SK-N-SH treated with all-trans-retinoic acid at 6 μM for 48 hours (cell line): ENCODE data around the gene APMAP.

Source experiments
- ATAC-seq: fragments of 200-7000 bp; cut with Tn5 transposase; 3 replicates; pipeline ENCODE4 v1.9.1; 2020; ENCODE audit warnings: mild to moderate bottlenecking, moderate library complexity
- ARNTL ChIP-seq: fragments of 450-650 bp; formaldehyde crosslinking; IDR thresholded peaks from 2 replicates; pipeline ENCODE4 v1.5.0; 2020; ENCODE audit warnings: low read depth, mild to moderate bottlenecking, moderate library complexity, borderline replicate concordance
- BACH2 ChIP-seq: fragments of 250-450 bp; sonication (Bioruptor Pico); IDR thresholded peaks from 2 replicates; pipeline ENCODE4 v1.9.0; 2021; ENCODE audit warnings: mild to moderate bottlenecking, borderline replicate concordance
- CSDC2 ChIP-seq: fragments of 250-450 bp; sonication (Bioruptor Pico); IDR thresholded peaks from 2 replicates; pipeline ENCODE4 v1.5.0; 2020; ENCODE audit warnings: mild to moderate bottlenecking, moderate library complexity
- ESRRG ChIP-seq: fragments of 250-450 bp; sonication (Bioruptor Pico); IDR thresholded peaks from 2 replicates; pipeline ENCODE4 v1.6.1; 2021; ENCODE audit warnings: mild to moderate bottlenecking
- GLIS3 ChIP-seq: fragments of 250-450 bp; sonication (Bioruptor Pico); IDR thresholded peaks from 2 replicates; pipeline ENCODE4 v1.5.0; 2020; ENCODE audit warnings: mild to moderate bottlenecking, moderate library complexity
- ISL1 ChIP-seq: fragments of 250-450 bp; sonication (Bioruptor Pico); IDR thresholded peaks from 2 replicates; pipeline ENCODE4 v2.1.2; 2022; ENCODE audit warnings: mild to moderate bottlenecking, moderate library complexity
- OSR1 ChIP-seq: fragments of 250-450 bp; sonication (Bioruptor Pico); IDR thresholded peaks from 2 replicates; pipeline ENCODE4 v1.8.0; 2022; ENCODE audit warnings: moderate library complexity, mild to moderate bottlenecking, inconsistent platforms
- PPARA ChIP-seq: fragments of 250-450 bp; sonication (Bioruptor Pico); IDR thresholded peaks from 2 replicates; pipeline ENCODE4 v1.5.0; 2020; ENCODE audit warnings: mild to moderate bottlenecking, borderline replicate concordance
- RARB ChIP-seq: fragments of 250-450 bp; sonication (Bioruptor Pico); IDR thresholded peaks from 2 replicates; pipeline ENCODE4 v1.8.0; 2021; ENCODE audit warnings: mild to moderate bottlenecking, moderate library complexity
- SNAI2 ChIP-seq: fragments of 250-450 bp; sonication (Bioruptor Pico); IDR thresholded peaks from 2 replicates; pipeline ENCODE4 v1.5.0; 2020; ENCODE audit warnings: mild to moderate bottlenecking, moderate library complexity
- TOX ChIP-seq: fragments of 250-450 bp; sonication (Bioruptor Pico); IDR thresholded peaks from 2 replicates; pipeline ENCODE4 v1.8.0; 2021; ENCODE audit warnings: mild to moderate bottlenecking, moderate library complexity, borderline replicate concordance
- ZC3H10 ChIP-seq: fragments of 250-450 bp; sonication (Bioruptor Pico); IDR thresholded peaks from 2 replicates; pipeline ENCODE4 v1.5.1; 2021; ENCODE audit warnings: mild to moderate bottlenecking, moderate library complexity
- ZFP3 ChIP-seq: fragments of 250-450 bp; sonication (Bioruptor Pico); IDR thresholded peaks from 2 replicates; pipeline ENCODE4 v1.5.0; 2020; ENCODE audit warnings: mild to moderate bottlenecking, moderate library complexity
- ZFP30 ChIP-seq: fragments of 450-650 bp; formaldehyde crosslinking; IDR thresholded peaks from 2 replicates; pipeline ENCODE4 v1.5.0; 2022; ENCODE audit warnings: mild to moderate bottlenecking, moderate library complexity
- ZNF565 ChIP-seq: fragments of 450-650 bp; formaldehyde crosslinking; conservative IDR thresholded peaks from 2 replicates; pipeline ENCODE4 v1.5.0; 2020; ENCODE audit warnings: low read depth, mild to moderate bottlenecking, moderate library complexity
- ZNF70 ChIP-seq: fragments of 450-650 bp; formaldehyde crosslinking; IDR thresholded peaks from 2 replicates; pipeline ENCODE4 v1.5.0; 2020; ENCODE audit warnings: mild to moderate bottlenecking, moderate library complexity
- ZNF8 ChIP-seq: fragments of 450-650 bp; formaldehyde crosslinking; IDR thresholded peaks from 2 replicates; pipeline ENCODE4 v1.5.0; 2020; ENCODE audit warnings: mild to moderate bottlenecking, moderate library complexity
- TF ChIP-seq, protein P1 (sequence below): fragments of 250-450 bp; sonication (Bioruptor Pico); IDR thresholded peaks from 2 replicates; pipeline ENCODE4 v1.5.1; 2020; ENCODE audit warnings: low read depth, mild to moderate bottlenecking, moderate library complexity
- TF ChIP-seq, protein P2 (sequence below): fragments of 250-450 bp; sonication (Bioruptor Pico); IDR thresholded peaks from 2 replicates; pipeline ENCODE4 v1.5.1; 2021; ENCODE audit warnings: mild to moderate bottlenecking, moderate library complexity
- TF ChIP-seq, protein P3 (sequence below): fragments of 250-450 bp; sonication (Bioruptor Pico); IDR thresholded peaks from 2 replicates; pipeline ENCODE4 v1.5.0; 2020; ENCODE audit warnings: mild to moderate bottlenecking, moderate library complexity
- TF ChIP-seq, protein P4 (sequence below): fragments of 250-450 bp; sonication (Bioruptor Pico); IDR thresholded peaks from 2 replicates; pipeline ENCODE4 v1.8.0; 2021; ENCODE audit warnings: low read depth, mild to moderate bottlenecking, moderate library complexity, borderline replicate concordance

APMAP gene

DNA sequence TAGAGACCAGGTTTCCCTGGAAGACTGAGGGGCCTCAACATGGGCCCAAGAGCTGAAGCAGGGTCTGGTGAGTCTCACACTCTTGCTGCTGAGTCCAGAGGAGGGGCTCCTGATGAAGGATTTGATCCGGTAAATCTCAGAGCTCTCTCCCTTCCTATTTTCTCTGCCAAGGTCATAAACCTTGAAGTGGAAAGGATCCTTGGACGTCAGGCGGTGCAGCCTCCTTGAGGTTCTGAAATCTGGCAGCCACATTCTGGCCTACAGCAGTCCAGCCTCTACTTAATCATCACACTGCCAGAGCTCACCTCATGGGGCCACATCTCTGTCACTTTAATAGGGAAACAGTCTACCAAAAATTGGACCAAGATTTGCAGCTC lies 41.4 kb upstream of the APMAP start:
- ATAC-seq = no peak
- TF ChIP-seq ZFP30 (no peak), CSDC2 (CRISPR knock-in tag) (no peak), ZFP3 (CRISPR knock-in tag) (no peak), ZNF565 (CRISPR knock-in tag) (no peak), RARB (CRISPR knock-in tag) (no peak), ARNTL (CRISPR knock-in tag) (no peak), ESRRG (CRISPR knock-in tag) (no peak), OSR1 (CRISPR knock-in tag) (no peak)
- TF ChIP-seq, protein P1, sequence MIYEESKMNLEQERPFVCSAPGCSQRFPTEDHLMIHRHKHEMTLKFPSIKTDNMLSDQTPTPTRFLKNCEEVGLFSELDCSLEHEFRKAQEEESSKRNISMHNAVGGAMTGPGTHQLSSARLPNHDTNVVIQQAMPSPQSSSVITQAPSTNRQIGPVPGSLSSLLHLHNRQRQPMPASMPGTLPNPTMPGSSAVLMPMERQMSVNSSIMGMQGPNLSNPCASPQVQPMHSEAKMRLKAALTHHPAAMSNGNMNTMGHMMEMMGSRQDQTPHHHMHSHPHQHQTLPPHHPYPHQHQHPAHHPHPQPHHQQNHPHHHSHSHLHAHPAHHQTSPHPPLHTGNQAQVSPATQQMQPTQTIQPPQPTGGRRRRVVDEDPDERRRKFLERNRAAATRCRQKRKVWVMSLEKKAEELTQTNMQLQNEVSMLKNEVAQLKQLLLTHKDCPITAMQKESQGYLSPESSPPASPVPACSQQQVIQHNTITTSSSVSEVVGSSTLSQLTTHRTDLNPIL (CRISPR knock-in tag) = no peak
- TF ChIP-seq, protein P2, sequence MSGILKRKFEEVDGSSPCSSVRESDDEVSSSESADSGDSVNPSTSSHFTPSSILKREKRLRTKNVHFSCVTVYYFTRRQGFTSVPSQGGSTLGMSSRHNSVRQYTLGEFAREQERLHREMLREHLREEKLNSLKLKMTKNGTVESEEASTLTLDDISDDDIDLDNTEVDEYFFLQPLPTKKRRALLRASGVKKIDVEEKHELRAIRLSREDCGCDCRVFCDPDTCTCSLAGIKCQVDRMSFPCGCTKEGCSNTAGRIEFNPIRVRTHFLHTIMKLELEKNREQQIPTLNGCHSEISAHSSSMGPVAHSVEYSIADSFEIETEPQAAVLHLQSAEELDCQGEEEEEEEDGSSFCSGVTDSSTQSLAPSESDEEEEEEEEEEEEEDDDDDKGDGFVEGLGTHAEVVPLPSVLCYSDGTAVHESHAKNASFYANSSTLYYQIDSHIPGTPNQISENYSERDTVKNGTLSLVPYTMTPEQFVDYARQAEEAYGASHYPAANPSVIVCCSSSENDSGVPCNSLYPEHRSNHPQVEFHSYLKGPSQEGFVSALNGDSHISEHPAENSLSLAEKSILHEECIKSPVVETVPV = no peak
- TF ChIP-seq, protein P3, sequence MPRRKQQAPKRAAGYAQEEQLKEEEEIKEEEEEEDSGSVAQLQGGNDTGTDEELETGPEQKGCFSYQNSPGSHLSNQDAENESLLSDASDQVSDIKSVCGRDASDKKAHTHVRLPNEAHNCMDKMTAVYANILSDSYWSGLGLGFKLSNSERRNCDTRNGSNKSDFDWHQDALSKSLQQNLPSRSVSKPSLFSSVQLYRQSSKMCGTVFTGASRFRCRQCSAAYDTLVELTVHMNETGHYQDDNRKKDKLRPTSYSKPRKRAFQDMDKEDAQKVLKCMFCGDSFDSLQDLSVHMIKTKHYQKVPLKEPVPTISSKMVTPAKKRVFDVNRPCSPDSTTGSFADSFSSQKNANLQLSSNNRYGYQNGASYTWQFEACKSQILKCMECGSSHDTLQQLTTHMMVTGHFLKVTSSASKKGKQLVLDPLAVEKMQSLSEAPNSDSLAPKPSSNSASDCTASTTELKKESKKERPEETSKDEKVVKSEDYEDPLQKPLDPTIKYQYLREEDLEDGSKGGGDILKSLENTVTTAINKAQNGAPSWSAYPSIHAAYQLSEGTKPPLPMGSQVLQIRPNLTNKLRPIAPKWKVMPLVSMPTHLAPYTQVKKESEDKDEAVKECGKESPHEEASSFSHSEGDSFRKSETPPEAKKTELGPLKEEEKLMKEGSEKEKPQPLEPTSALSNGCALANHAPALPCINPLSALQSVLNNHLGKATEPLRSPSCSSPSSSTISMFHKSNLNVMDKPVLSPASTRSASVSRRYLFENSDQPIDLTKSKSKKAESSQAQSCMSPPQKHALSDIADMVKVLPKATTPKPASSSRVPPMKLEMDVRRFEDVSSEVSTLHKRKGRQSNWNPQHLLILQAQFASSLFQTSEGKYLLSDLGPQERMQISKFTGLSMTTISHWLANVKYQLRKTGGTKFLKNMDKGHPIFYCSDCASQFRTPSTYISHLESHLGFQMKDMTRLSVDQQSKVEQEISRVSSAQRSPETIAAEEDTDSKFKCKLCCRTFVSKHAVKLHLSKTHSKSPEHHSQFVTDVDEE (CRISPR knock-in tag) = no peak

DNA sequence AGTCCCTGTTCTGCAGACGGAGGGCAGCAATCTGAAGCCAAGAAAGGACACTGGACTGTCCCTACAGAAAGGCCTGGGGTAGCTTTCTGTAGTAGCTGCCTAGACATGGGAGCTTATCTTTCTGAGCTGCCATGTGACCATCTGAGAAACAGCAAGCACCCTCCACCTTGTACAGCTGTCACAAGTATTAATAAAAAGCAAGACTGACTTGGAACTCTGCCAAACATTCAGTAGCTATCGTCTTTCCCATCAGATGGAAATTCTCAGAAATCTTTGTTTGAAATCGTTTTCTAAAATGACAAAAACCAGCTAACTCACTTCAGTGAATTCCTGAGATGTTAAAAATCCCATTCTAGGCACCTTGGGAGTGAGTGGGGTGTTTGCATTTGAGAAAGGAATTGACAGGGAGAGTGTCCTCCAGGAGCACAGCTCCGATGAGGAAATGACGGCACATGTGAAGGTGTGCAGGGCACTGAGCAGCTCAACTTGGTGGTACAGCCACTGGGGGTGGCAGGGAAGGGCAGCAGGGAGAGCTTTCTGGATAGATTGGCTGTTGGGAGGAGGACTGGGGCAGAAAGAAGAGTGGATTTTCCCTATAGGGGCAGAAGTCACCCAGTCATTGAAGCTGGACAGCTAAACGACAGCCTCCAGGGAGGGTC lies 40.8 kb upstream of the APMAP start:
- TF ChIP-seq SNAI2 (CRISPR knock-in tag) = no peak
- TF ChIP-seq, protein P2 = no peak
- TF ChIP-seq PPARA (CRISPR knock-in tag) = no peak
- TF ChIP-seq ISL1 (CRISPR knock-in tag) = no peak; the same call in 1 of the 2 replicates
- TF ChIP-seq BACH2 (CRISPR knock-in tag) = no peak
- no peak for TF ChIP-seq ZNF70
- TF ChIP-seq ZC3H10 = no peak
- TF ChIP-seq, protein P3 (CRISPR knock-in tag) = no peak
- no peak for TF ChIP-seq ZNF565 (CRISPR knock-in tag)
- TF ChIP-seq ESRRG (CRISPR knock-in tag) = no peak
- no peak for TF ChIP-seq ZFP30
- no peak for TF ChIP-seq GLIS3
- TF ChIP-seq ZNF8 = no peak
- TF ChIP-seq CSDC2 (CRISPR knock-in tag) = no peak
- TF ChIP-seq, protein P1 (CRISPR knock-in tag) = no peak
- TF ChIP-seq OSR1 (CRISPR knock-in tag) = no peak
- TF ChIP-seq TOX (CRISPR knock-in tag) = no peak
- TF ChIP-seq, protein P4, sequence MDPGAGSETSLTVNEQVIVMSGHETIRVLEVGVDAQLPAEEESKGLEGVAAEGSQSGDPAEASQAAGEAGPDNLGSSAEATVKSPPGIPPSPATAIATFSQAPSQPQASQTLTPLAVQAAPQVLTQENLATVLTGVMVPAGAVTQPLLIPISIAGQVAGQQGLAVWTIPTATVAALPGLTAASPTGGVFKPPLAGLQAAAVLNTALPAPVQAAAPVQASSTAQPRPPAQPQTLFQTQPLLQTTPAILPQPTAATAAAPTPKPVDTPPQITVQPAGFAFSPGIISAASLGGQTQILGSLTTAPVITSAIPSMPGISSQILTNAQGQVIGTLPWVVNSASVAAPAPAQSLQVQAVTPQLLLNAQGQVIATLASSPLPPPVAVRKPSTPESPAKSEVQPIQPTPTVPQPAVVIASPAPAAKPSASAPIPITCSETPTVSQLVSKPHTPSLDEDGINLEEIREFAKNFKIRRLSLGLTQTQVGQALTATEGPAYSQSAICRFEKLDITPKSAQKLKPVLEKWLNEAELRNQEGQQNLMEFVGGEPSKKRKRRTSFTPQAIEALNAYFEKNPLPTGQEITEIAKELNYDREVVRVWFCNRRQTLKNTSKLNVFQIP = no peak
- TF ChIP-seq, all 23 proteins: peak for 0

More for the DNA sequence above, 40.8 kb upstream of the APMAP start:
- ATAC-seq = no peak; the same call in 2 of the 3 replicates
